ENCODE measurements around the gene SLC1A2.

The SLC1A2 gene

GRCh38 chr11:35272391-35272902 lies 146.9 kb downstream of the SLC1A2 start:
- peak; percentile 30 to 59 (median 33) for DNase-seq (ENCODE audit: low read depth in 3 of 3)

- no peak for DNase-seq (ENCODE audit: low read depth in 3 of 3)
Observed at GRCh38 chr11:35271031-35271430, 148.3 kb downstream of the SLC1A2 start.

- no peak for DNase-seq (ENCODE audit: low read depth in 3 of 3)
Observed at GRCh38 chr11:35270342-35270741, 149.0 kb downstream of the SLC1A2 start.

- no peak for DNase-seq (ENCODE audit: low read depth in 3 of 3)
Observed at GRCh38 chr11:35267504-35267903, 151.9 kb downstream of the SLC1A2 start.

- DNase-seq (ENCODE audit: low read depth in 3 of 3): no peak
Observed at GRCh38 chr11:35265755-35266454, 153.5 kb downstream of the SLC1A2 start.

- DNase-seq (ENCODE audit: low read depth in 3 of 3): no peak
Observed at GRCh38 chr11:35262735-35263134, 156.6 kb downstream of the SLC1A2 start.

GRCh38 chr11:35262056-35262455 lies 157.3 kb downstream of the SLC1A2 start:
- DNase-seq (ENCODE audit: low read depth in 3 of 3): no peak

GRCh38 chr11:35261197-35261596 lies 158.2 kb downstream of the SLC1A2 start:
- DNase-seq (ENCODE audit: low read depth in 3 of 3): no peak

- no peak for DNase-seq (ENCODE audit: low read depth in 3 of 3)
Observed at GRCh38 chr11:35260342-35260985, 158.9 kb downstream of the SLC1A2 start.

GRCh38 chr11:35259529-35259928 lies 159.8 kb downstream of the SLC1A2 start:
- DNase-seq (ENCODE audit: low read depth in 3 of 3): no peak

- DNase-seq (ENCODE audit: low read depth in 3 of 3): no peak
Observed at GRCh38 chr11:35257281-35257680, 162.1 kb downstream of the SLC1A2 start.

GRCh38 chr11:35256296-35256695 lies 163.1 kb downstream of the SLC1A2 start:
- no peak for DNase-seq (ENCODE audit: low read depth in 3 of 3)

- no peak for DNase-seq (ENCODE audit: low read depth in 3 of 3)
Observed at GRCh38 chr11:35255514-35255913, 163.8 kb downstream of the SLC1A2 start.

GRCh38 chr11:35253237-35253636 lies 166.1 kb downstream of the SLC1A2 start:
- no peak for DNase-seq (ENCODE audit: low read depth in 3 of 3)

- no peak for DNase-seq (ENCODE audit: low read depth in 3 of 3)
Observed at GRCh38 chr11:35250621-35251020, 168.7 kb downstream of the SLC1A2 start.

- no peak for DNase-seq (ENCODE audit: low read depth in 3 of 3)
Observed at GRCh38 chr11:35250192-35250591, 169.2 kb downstream of the SLC1A2 start.

- DNase-seq (ENCODE audit: low read depth in 3 of 3): no peak
Observed at GRCh38 chr11:35248558-35249323, 170.6 kb downstream of the SLC1A2 start.

GRCh38 chr11:35247863-35248262 lies 171.5 kb downstream of the SLC1A2 start:
- no peak for DNase-seq (ENCODE audit: low read depth in 3 of 3)

GRCh38 chr11:35247428-35247827 lies 171.9 kb downstream of the SLC1A2 start:
- peak in 1 of 3 experiments; percentile 23 for DNase-seq (ENCODE audit: low read depth in 3 of 3)

GRCh38 chr11:35246745-35247144 lies 172.6 kb downstream of the SLC1A2 start:
- no peak for DNase-seq (ENCODE audit: low read depth in 3 of 3)

GRCh38 chr11:35245786-35246185 lies 173.6 kb downstream of the SLC1A2 start:
- DNase-seq (ENCODE audit: low read depth in 3 of 3): no peak

- DNase-seq (ENCODE audit: low read depth in 3 of 3): no peak
Observed at GRCh38 chr11:35245056-35245455, 174.3 kb downstream of the SLC1A2 start.

GRCh38 chr11:35243774-35244173 lies 175.6 kb downstream of the SLC1A2 start:
- DNase-seq (ENCODE audit: low read depth in 3 of 3): no peak

Measured in stimulated activated CD4-positive, alpha-beta T cell treated with anti-CD3 and anti-CD28 coated beads, TNF-alpha, amount 100 ng/mL, for 24 hours (primary cell).